K562 (cell line): ENCODE measurements around the gene MB21D2. TPM values are rescaled to one million over a fixed set of nuclear protein-coding genes. Genes with fewer than 3 reads are reported as not detected.

Experiments
- ATAC-seq: fragments of 200-7000 bp; cut with Tn5 transposase; 3 replicates; pipeline ENCODE4 v1.9.1; 2020; ENCODE audit warnings: moderate library complexity
- BruUV-seq: library from RNA; stranded (reverse); fragments of 400-500 nt; replicated peaks from 2 replicates; lab custom pipeline; 2021; lab: Mats Ljungman, UMichigan
- CTCF ChIA-PET: fragments of 300-600 bp; formaldehyde crosslinking; extraction: SDS; loops from one replicate; lab custom pipeline; 2021; ENCODE audit warnings: low intra/inter-chr PET ratio; lab: Yijun Ruan, JAX
- POLR2A ChIA-PET: fragments of 300-600, 350-650 bp; sonication (Branson Sonifier 250); formaldehyde crosslinking; extraction: SDS; loops from one replicate; lab custom pipeline; 2021; ENCODE audit warnings: antibody characterized with exemption, inconsistent platforms; lab: Yijun Ruan, JAX
- DNase-seq, 4 experiments: peaks; one replicate each; pipeline versions ENCODE4 v3.0.0 to v3.0.0-alpha.2; 2011 to 2018; ENCODE audit warnings: low spot score in 3 of 4, mixed read lengths in 3 of 4; ENCODE audit errors: extremely low read depth in 1 of 4
- FAIRE-seq: peaks from 2 replicates; lab custom pipeline; 2011; peaks lifted over from hg19 to GRCh38; lab: Jason Lieb, UNC
- H2AFZ ChIP-seq: 2 replicates; pipeline ENCODE4 v1.6.0; 2011; ENCODE audit warnings: low read depth, low read length, control low read depth, inconsistent platforms
- H3K27ac ChIP-seq: fragments of 200-600 bp; 3 replicates; pipeline ENCODE4 v1.8.0; 2011; ENCODE audit warnings: low read depth, mild to moderate bottlenecking, control low read depth, inconsistent platforms, low read length, moderate library complexity, mixed read lengths; ENCODE audit errors: extremely low read depth
- H3K27me3 ChIP-seq, 2 experiments: fragments of 300-600 bp in 1 of 2; 2 replicates in 1 of 2; 3 replicates in 1 of 2; pipeline versions ENCODE4 v1.6.0 to v1.8.0; 2011; ENCODE audit warnings: inconsistent platforms in 2 of 2, low read length in 2 of 2, mild to moderate bottlenecking in 1 of 2, mixed read lengths in 1 of 2, moderate library complexity in 1 of 2; ENCODE audit not compliant: control insufficient read depth in 2 of 2, insufficient read depth in 2 of 2
- H3K36me3 ChIP-seq: fragments of 300-600 bp; 3 replicates; pipeline ENCODE4 v1.8.0; 2011; ENCODE audit warnings: mild to moderate bottlenecking, low read length, inconsistent platforms; ENCODE audit not compliant: control insufficient read depth, insufficient read depth
- H3K4me1 ChIP-seq, 2 experiments: fragments of 200-600 bp in 1 of 2; replicated peaks in 1 of 2; 2 replicates in 1 of 2; 3 replicates in 1 of 2; pipeline versions ENCODE4 v1.5.1 to v1.8.0; 2011; ENCODE audit warnings: inconsistent platforms in 2 of 2, low read length in 2 of 2, mild to moderate bottlenecking in 1 of 2, mixed read lengths in 1 of 2, moderate library complexity in 1 of 2; ENCODE audit not compliant: control insufficient read depth in 2 of 2, insufficient read depth in 2 of 2
- H3K4me2 ChIP-seq: 2 replicates; pipeline ENCODE4 v1.6.1; 2011; ENCODE audit warnings: low read length, control low read depth, inconsistent platforms, mixed read lengths; ENCODE audit not compliant: insufficient read depth
- H3K4me3 ChIP-seq: fragments of 200-600 bp; sonication (generic), shearing (Covaris generic); 2 replicates; pipeline ENCODE4 v1.5.1; 2016; ENCODE audit warnings: control low read depth, inconsistent platforms
- H3K79me2 ChIP-seq: fragments of 200-600 bp; 3 replicates; pipeline ENCODE4 v1.8.0; 2011; ENCODE audit warnings: low read length, inconsistent platforms; ENCODE audit not compliant: control insufficient read depth, insufficient read depth
- H3K9ac ChIP-seq, 2 experiments: 2 replicates each; pipeline versions ENCODE4 v1.6.0 to v1.6.1; 2011; ENCODE audit warnings: low read depth in 2 of 2, low read length in 2 of 2, control low read depth in 1 of 2, inconsistent platforms in 1 of 2, mild to moderate bottlenecking in 1 of 2, mixed read lengths in 1 of 2; ENCODE audit not compliant: insufficient read depth in 1 of 2
- H3K9me1 ChIP-seq: one replicate; pipeline ENCODE4 v1.6.0; 2011; ENCODE audit warnings: inconsistent platforms, mild to moderate bottlenecking, low read length, moderate library complexity; ENCODE audit not compliant: control insufficient read depth, insufficient read depth
- H3K9me3 ChIP-seq: replicated peaks from 2 replicates; pipeline ENCODE4 v1.5.1; 2011; ENCODE audit warnings: low read depth, low read length, inconsistent platforms; ENCODE audit not compliant: control insufficient read depth, insufficient read depth
- H4K20me1 ChIP-seq: replicated peaks from 2 replicates; pipeline ENCODE4 v1.6.1; 2011; ENCODE audit warnings: low read length, inconsistent platforms, mixed read lengths; ENCODE audit not compliant: control insufficient read depth, insufficient read depth
- CHD2 ChIP-seq: IDR thresholded peaks from 2 replicates; pipeline ENCODE4 v1.6.1; 2011; ENCODE audit warnings: low read depth, low read length
- DACH1 ChIP-seq: fragments of 450-650 bp; IDR thresholded peaks from 2 replicates; pipeline ENCODE4 v1.6.1; 2018; ENCODE audit not compliant: partially characterized antibody
- EZH2 ChIP-seq: IDR thresholded peaks from 2 replicates; pipeline ENCODE4 v1.6.1; 2012; ENCODE audit warnings: low read depth, mild to moderate bottlenecking, inconsistent platforms, low read length, borderline replicate concordance
- LCOR ChIP-seq: sonication (generic); formaldehyde crosslinking; IDR thresholded peaks from 2 replicates; pipeline ENCODE4 v1.8.0; 2022; ENCODE audit warnings: mild to moderate bottlenecking, missing genetic modification reagents
- MAZ ChIP-seq, 2 experiments: fragments of 450-650 bp in 1 of 2; sonication (generic) in 1 of 2; formaldehyde crosslinking; IDR thresholded peaks in 1 of 2; conservative IDR thresholded peaks in 1 of 2; 2 replicates each; pipeline versions ENCODE4 v1.4.0 to v1.5.0; 2020; ENCODE audit warnings: mild to moderate bottlenecking in 1 of 2, missing genetic modification reagents in 1 of 2
- MEF2A ChIP-seq: IDR thresholded peaks from 2 replicates; pipeline ENCODE4 v1.6.1; 2011; ENCODE audit warnings: low read depth, mild to moderate bottlenecking, low read length, moderate library complexity; ENCODE audit not compliant: control insufficient read depth
- NCOA4 ChIP-seq: fragments of 450-650 bp; IDR thresholded peaks from 2 replicates; pipeline ENCODE4 v1.6.1; 2018; ENCODE audit warnings: mild to moderate bottlenecking; ENCODE audit not compliant: partially characterized antibody
- POLR3A ChIP-seq: IDR thresholded peaks from 2 replicates; pipeline ENCODE4 v1.6.1; 2011; ENCODE audit warnings: borderline replicate concordance, mild to moderate bottlenecking, moderate library complexity; ENCODE audit not compliant: insufficient read length, insufficient read depth; ENCODE audit errors: extremely low read depth
- PURB ChIP-seq: sonication (generic); formaldehyde crosslinking; IDR thresholded peaks from 2 replicates; pipeline ENCODE4 v1.9.0; 2021; ENCODE audit warnings: low read depth, mild to moderate bottlenecking, missing genetic modification reagents
- SMARCA4 ChIP-seq: fragments of 450-650 bp; IDR thresholded peaks from 2 replicates; pipeline ENCODE4 v1.6.1; 2016
- SUPT5H ChIP-seq: fragments of 450-650 bp; IDR thresholded peaks from 2 replicates; pipeline ENCODE4 v1.6.1; 2016
- U2AF2 ChIP-seq: fragments of 200-400 bp; formaldehyde crosslinking; optimal IDR thresholded peaks from 2 replicates; pipeline ENCODE3; 2017; ENCODE audit warnings: low read depth, mild to moderate bottlenecking, low read length
- ZNF274 ChIP-seq: IDR thresholded peaks from 2 replicates; pipeline ENCODE4 v1.6.1; 2011; ENCODE audit warnings: low read depth, mild to moderate bottlenecking, low read length, moderate library complexity, borderline replicate concordance
- WGBS: fragments of 100-300 bp; shearing (Covaris generic); methylation state at CpG from one replicate; pipeline ENCODE4 v1.1.6; 2016; ENCODE audit warnings: low coverage, mixed read lengths; ENCODE audit not compliant: insufficient coverage; ENCODE audit errors: missing lambda C conversion rate; 5-methylcytosine and 5-hydroxymethylcytosine counted together
- in situ Hi-C: fragments of 300-500 bp; cut with MboI; formaldehyde crosslinking; loops from 4 replicates; pipeline ENCODE4 v1.15.0; 2018; ENCODE audit warnings: inconsistent platforms, mixed read lengths
- intact Hi-C: fragments of 100-400 bp; cut with micrococcal nuclease; formaldehyde crosslinking; loops from 2 replicates; pipeline ENCODE4 v1.14.2; 2022
- polyA plus RNA-seq, 8 experiments: library from polyadenylated mRNA; depleted of rRNA in 4 of 8; stranded (reverse) in 5 of 8; unstranded in 3 of 8; fragments of >200 nt; fragmentation: Nextera tagmentation in 2 of 8; fragmentation: Illumina TruSeq in 1 of 8; extraction: Ambion mirVana in 2 of 8; extraction: Trizol in 1 of 8; gene quantifications; 2 replicates each; pipeline versions ENCODE4 v1.2.1 to v1.2.3, GENCODE V29; 2011 to 2014; ENCODE audit warnings: inconsistent platforms in 1 of 8, missing spikeins in 1 of 8
- total RNA-seq, 7 experiments: library from RNA; depleted of rRNA in 6 of 7; stranded (reverse); fragments of >200 nt in 6 of 7; fragmentation: Illumina TruSeq in 2 of 7; extraction: Trizol in 2 of 7; gene quantifications; 2 replicates each; pipeline versions ENCODE4 v1.2.1 to v1.2.3, GENCODE V29; 2011 to 2021; ENCODE audit warnings: low replicate concordance in 1 of 7
- TF ChIP-seq, protein P1 (sequence below): fragments of 450-650 bp; IDR thresholded peaks from 2 replicates; pipeline ENCODE4 v1.6.1; 2018; ENCODE audit warnings: mild to moderate bottlenecking, low read depth; ENCODE audit not compliant: partially characterized antibody
- TF ChIP-seq, protein P2 (sequence below): fragments of 250-450 bp; sonication (Bioruptor Pico); IDR thresholded peaks from 2 replicates; pipeline ENCODE4 v1.5.0; 2021; ENCODE audit warnings: mild to moderate bottlenecking, moderate library complexity
- TF ChIP-seq, protein P3 (sequence below): fragments of 450-650 bp; conservative IDR thresholded peaks from 2 replicates; pipeline ENCODE4 v1.6.1; 2016; ENCODE audit warnings: missing genetic modification characterization, low read depth, mild to moderate bottlenecking, missing compliant biosample characterization, moderate library complexity

The MB21D2 gene
- total and polyA plus RNA-seq, 9 of the 15 experiments (the other 6 are each of a cell fraction or from before 2014, with no cell fraction given), result 0.01 TPM; not detected in 8

DNA sequence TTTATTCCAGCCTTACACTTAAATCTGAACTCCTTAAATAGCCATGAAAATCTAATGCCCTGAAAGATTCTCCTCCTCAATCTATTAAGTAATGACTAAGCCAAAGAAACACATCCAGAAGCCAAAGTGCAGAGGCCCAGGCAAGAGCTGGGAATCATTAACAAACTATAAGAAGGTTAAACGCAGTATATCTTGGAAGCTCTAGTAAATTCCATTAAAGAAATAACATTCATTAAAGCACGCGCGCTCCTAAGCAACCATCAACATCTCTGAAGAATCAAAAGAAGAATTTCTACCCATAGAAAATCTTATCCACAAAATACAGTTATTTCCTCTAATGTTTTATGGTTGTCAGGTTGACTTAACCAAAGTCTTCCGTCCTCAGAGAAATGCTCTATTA lies 29.5 kb downstream of the MB21D2 start (continued):
- TF ChIP-seq, protein P1, sequence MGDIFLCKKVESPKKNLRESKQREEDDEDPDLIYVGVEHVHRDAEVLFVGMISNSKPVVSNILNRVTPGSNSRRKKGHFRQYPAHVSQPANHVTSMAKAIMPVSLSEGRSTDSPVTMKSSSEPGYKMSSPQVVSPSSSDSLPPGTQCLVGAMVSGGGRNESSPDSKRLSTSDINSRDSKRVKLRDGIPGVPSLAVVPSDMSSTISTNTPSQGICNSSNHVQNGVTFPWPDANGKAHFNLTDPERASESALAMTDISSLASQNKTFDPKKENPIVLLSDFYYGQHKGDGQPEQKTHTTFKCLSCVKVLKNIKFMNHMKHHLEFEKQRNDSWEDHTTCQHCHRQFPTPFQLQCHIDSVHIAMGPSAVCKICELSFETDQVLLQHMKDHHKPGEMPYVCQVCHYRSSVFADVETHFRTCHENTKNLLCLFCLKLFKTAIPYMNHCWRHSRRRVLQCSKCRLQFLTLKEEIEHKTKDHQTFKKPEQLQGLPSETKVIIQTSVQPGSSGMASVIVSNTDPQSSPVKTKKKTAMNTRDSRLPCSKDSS, result no peak
- TF ChIP-seq MAZ (CRISPR knock-in tag; conservative IDR thresholded peaks at IDR 0.05 in 1 of 2, IDR thresholded peaks at IDR 0.05 in 1 of 2), result no peak
- TF ChIP-seq, all 486 proteins: peak for 0

DNA sequence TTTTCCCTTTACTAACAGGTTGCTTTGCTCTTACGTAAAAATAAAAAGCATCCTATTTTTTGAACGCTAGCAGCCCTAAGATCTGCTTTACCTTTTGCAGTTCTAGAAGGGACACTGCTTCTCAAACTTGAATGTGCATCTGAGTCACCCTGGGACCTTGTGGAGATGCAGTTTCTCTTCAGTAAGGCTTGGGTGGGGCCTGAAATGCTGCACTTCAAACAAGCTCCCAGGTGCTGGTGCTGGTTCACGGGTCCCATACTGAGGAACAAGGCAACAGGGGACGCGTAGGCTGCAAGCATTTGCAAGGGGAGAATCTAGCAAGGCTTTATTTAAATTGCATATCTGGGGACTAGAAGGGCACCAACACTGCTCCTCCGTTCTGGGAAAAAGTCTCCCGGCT lies 30.0 kb downstream of the MB21D2 start:
- H3K9me3 ChIP-seq, result no peaks in the 10 kb centered on the region
- H3K4me2 ChIP-seq, result no peak overlapping the region
- ATAC-seq, result no peak
- FAIRE-seq, result no peak
- H3K9me1 ChIP-seq, result no peaks in the 10 kb centered on the region
- POLR2A ChIA-PET, result interaction anchor here (0.5 kb wide), 1 partner anchor 25 kb away, joined by 3 read pairs; no protein-coding TSS in a partner anchor
- no TSS peak for BruUV-seq
- CTCF ChIA-PET, result no interaction called here
- no peaks in the 10 kb centered on the region for H3K79me2 ChIP-seq
- no peaks in the 10 kb centered on the region for H3K36me3 ChIP-seq
- H3K9ac ChIP-seq, result no peak overlapping the region
- no peaks in the 10 kb centered on the region; a peak in 1 of 5 replicates for H3K27me3 ChIP-seq
- H3K4me3 ChIP-seq, result no peak overlapping the region
- DNase-seq, result no peak
- no peak overlapping the region for H2AFZ ChIP-seq
- WGBS, result 6% methylated on average over 7 of the region's 7 CpGs
- intact Hi-C loops (no loop called here), in situ Hi-C loops (no loop called here)
- no peaks in the 10 kb centered on the region for H3K4me1 ChIP-seq
- H4K20me1 ChIP-seq, result no peaks in the 10 kb centered on the region
- no peak overlapping the region for H3K27ac ChIP-seq
- no peak for TF ChIP-seq LCOR (CRISPR knock-in tag)
- no peak for TF ChIP-seq NCOA4
- TF ChIP-seq PURB (CRISPR knock-in tag), result no peak
- no peak for TF ChIP-seq EZH2
- TF ChIP-seq CHD2, result no peak
- TF ChIP-seq MEF2A, result no peak
- no peak for TF ChIP-seq U2AF2
- TF ChIP-seq, protein P2, sequence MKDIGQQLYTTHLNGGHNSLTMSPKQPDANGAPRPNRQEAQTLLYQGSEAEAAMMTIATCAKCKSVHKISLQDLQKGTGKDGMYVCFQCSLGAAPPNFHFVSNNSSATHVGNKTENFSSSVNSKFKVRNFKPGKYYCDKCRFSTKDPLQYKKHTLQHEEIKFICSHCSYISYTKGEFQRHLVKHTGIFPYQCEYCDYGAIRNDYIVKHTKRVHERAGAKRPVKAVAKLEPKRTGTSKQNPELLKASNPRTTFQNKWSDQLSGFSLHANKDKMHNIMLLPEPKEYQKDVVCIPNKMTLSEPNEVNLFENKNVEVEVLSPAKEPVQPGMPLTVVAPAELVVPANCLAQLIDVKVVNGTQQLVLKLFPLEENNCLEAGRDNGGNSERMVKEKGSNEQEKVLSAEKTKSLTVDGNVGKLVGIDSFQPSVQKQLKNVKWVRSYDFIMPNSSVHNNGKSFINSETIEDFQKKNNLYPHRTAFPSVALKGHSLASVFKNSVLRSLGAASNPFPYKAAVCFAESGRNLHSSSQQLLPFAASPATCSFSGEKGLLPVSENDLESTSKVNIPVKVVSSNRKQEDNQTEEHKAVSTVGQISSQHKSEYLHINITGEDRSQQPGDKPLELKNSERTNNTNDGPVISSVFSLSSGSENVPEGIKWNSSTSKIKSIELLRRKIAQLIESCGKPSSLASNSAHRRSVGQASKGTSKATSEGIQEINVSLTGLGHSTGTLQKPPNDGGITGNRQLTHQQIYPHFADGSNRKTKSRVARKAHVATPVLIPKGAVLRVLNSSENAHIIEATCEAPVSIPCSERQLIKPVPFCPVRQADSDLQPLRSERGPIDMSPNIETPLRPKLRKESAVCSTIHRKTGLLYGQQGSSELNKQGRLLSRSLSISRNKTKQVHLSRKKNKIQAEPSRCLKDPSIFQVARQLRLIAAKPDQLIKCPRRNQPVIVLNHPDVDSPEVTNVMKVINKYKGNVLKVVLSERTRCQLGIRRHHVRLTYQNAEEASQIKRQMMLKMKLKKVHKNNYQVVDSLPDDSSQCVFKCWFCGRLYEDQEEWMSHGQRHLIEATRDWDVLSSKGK, result no peak
- TF ChIP-seq DACH1, result no peak
- TF ChIP-seq ZNF274, result no peak
- no peak for TF ChIP-seq POLR3A
- TF ChIP-seq SMARCA4, result no peak
- TF ChIP-seq SUPT5H, result no peak
- TF ChIP-seq, protein P3, sequence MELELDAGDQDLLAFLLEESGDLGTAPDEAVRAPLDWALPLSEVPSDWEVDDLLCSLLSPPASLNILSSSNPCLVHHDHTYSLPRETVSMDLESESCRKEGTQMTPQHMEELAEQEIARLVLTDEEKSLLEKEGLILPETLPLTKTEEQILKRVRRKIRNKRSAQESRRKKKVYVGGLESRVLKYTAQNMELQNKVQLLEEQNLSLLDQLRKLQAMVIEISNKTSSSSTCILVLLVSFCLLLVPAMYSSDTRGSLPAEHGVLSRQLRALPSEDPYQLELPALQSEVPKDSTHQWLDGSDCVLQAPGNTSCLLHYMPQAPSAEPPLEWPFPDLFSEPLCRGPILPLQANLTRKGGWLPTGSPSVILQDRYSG (tag), result no peak
